ENCODE measurements around the gene GRIFIN.

The GRIFIN gene

GRCh38 chr7:2495418-2496299, 19.5 kb upstream of the GRIFIN start:
- Histone ChIP-seq H3K4me3 (ENCODE audit: low read length) (no peak overlapping the region), H3K4me2 (ENCODE audit: low read length) (no peak overlapping the region), H3K27me3 (ENCODE audit: control insufficient read depth, insufficient read depth, low read length) (peaks cover 30% of the 10 kb centered on the region), H3K9ac (ENCODE audit: low read depth, low read length) (no peak overlapping the region), H3K9me3 (replicated peaks; ENCODE audit: low read length) (no peaks in the 10 kb centered on the region), H3K36me3 (ENCODE audit: insufficient read depth, low read length) (no peaks in the 10 kb centered on the region), H3K4me1 (ENCODE audit: control insufficient read depth, insufficient read depth, low read length) (peaks cover 6% of the 10 kb centered on the region)

DNA sequence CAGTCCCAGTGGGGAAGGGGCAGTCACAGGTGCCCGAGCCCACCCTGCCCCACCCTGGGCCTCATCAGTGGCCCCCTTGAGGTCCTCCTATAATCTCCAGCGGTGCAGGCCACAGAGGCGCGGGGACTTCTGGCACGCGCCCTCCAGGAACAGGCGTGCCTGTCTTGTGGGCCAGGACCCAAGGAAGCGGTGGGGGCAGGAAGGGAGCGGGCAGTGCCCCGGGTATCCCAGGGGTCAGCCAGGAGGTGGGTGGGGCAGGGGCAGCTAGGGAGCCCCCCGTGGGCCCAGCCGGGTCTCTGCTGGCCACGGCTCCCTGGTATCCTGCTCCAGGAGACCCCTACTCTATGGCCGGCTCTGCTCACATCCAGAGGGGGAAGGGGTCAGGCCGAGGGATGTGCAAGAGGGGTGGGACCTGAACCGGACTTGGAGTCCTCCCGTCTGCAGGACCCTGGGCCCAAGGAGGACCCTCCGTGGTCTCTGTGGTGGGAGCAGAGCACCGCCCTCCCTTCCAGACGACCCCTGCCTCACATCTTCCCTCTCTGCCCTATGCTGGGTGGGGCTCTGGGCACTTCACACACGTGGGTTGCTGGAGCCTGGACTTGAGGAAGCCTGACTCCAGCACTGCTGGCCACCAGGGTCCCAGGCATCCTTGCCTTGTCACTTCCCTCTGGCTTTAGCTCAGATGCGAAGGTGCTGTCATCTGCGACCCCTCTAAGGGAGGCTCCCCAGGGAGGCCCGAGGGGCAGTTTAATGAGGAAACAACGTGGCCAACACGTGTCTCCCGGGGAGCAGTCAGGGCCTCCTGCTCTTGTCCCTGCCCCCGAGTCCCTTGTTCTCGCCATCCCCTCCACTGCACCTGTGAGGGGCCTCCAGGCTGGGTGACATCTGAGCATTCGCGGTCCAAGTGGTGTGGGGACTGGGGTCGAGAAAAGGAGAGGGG, 18.3 kb upstream of the GRIFIN start:
- no peak overlapping the region for H3K4me2 ChIP-seq (ENCODE audit: low read length)
- peaks cover 6% of the 10 kb centered on the region for H3K4me1 ChIP-seq (ENCODE audit: control insufficient read depth, insufficient read depth, low read length)
- H3K36me3 ChIP-seq (ENCODE audit: insufficient read depth, low read length) = no peaks in the 10 kb centered on the region
- H3K9me3 ChIP-seq (replicated peaks; ENCODE audit: low read length) = no peaks in the 10 kb centered on the region
- H3K4me3 ChIP-seq (ENCODE audit: low read length) = no peak overlapping the region
- peaks cover 30% of the 10 kb centered on the region for H3K27me3 ChIP-seq (ENCODE audit: control insufficient read depth, insufficient read depth, low read length)
- no peak overlapping the region for H3K9ac ChIP-seq (ENCODE audit: low read depth, low read length)

GRCh38 chr7:2493205-2494164, 17.3 kb upstream of the GRIFIN start:
- H3K4me3 ChIP-seq (ENCODE audit: low read length) = no peak overlapping the region
- H3K36me3 ChIP-seq (ENCODE audit: insufficient read depth, low read length) = no peaks in the 10 kb centered on the region
- no peak overlapping the region for H3K9ac ChIP-seq (ENCODE audit: low read depth, low read length)
- no peaks in the 10 kb centered on the region for H3K9me3 ChIP-seq (replicated peaks; ENCODE audit: low read length)
- H3K27me3 ChIP-seq (ENCODE audit: control insufficient read depth, insufficient read depth, low read length) = peaks cover 26% of the 10 kb centered on the region
- H3K4me2 ChIP-seq (ENCODE audit: low read length) = no peak overlapping the region
- peaks cover 7% of the 10 kb centered on the region for H3K4me1 ChIP-seq (ENCODE audit: control insufficient read depth, insufficient read depth, low read length)

- Histone ChIP-seq H3K4me3 (ENCODE audit: low read length) (no peak overlapping the region), H3K27me3 (ENCODE audit: control insufficient read depth, insufficient read depth, low read length) (peaks cover 14% of the 10 kb centered on the region), H3K4me2 (ENCODE audit: low read length) (no peak overlapping the region), H3K9me3 (replicated peaks; ENCODE audit: low read length) (no peaks in the 10 kb centered on the region), H3K4me1 (ENCODE audit: control insufficient read depth, insufficient read depth, low read length) (peaks cover 20% of the 10 kb centered on the region), H3K36me3 (ENCODE audit: insufficient read depth, low read length) (no peaks in the 10 kb centered on the region), H3K9ac (ENCODE audit: low read depth, low read length) (no peak overlapping the region)
Measured at GRCh38 chr7:2492038-2492437, 15.8 kb upstream of the GRIFIN start.

DNA sequence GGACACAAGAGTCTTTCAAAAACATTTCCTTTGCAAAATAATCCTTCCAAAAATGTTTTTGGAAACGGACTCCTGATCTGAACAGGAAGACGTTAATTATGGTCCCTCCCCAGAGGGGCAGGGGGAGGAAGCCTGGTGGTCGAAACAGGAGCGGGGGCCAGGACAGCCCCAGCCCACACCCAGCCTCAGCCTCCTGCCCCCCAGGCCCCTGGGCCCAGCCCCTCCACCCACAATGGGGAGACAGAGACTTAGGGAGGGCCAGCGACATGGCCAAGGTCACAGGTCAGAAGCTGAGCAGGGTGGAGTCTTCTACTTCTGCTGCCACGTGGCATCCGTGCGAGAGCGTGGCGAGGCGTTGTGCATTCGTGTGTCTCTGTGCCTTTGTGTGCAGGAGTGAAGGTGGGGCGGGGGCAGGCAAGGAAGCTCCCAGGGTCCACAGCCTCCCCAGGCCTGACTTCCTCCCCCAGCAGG, 14.0 kb upstream of the GRIFIN start:
- Histone ChIP-seq H3K4me1 (ENCODE audit: control insufficient read depth, insufficient read depth, low read length) (peaks cover 20% of the 10 kb centered on the region), H3K4me3 (ENCODE audit: low read length) (no peak overlapping the region), H3K36me3 (ENCODE audit: insufficient read depth, low read length) (no peaks in the 10 kb centered on the region), H3K4me2 (ENCODE audit: low read length) (no peak overlapping the region), H3K27me3 (ENCODE audit: control insufficient read depth, insufficient read depth, low read length) (peaks cover 6% of the 10 kb centered on the region), H3K9me3 (replicated peaks; ENCODE audit: low read length) (no peaks in the 10 kb centered on the region), H3K9ac (ENCODE audit: low read depth, low read length) (no peak overlapping the region)

DNA sequence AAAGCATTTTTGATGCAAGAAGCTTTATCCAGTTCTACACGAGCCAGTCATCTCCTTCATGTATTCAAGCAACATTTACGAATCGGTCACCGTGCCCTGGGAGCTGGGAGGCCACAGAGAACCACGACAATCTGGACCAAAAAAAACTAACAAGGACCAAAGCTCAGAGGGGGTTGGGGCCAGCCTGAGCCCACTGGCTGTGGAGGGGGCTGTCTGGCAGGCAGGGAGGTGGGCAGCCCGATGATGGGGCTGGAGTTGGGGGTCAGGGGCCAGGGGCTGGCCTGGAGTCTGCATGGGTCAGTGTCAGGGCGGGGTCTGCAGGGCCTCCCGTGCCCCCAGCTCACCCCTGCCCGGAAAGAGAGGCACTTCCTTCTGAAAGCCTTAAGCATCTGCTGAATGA, 12.5 kb upstream of the GRIFIN start:
- Histone ChIP-seq H3K4me2 (ENCODE audit: low read length) (no peak overlapping the region), H3K9ac (ENCODE audit: low read depth, low read length) (no peak overlapping the region), H3K4me1 (ENCODE audit: control insufficient read depth, insufficient read depth, low read length) (peaks cover 20% of the 10 kb centered on the region), H3K36me3 (ENCODE audit: insufficient read depth, low read length) (no peaks in the 10 kb centered on the region), H3K27me3 (ENCODE audit: control insufficient read depth, insufficient read depth, low read length) (peaks cover 3% of the 10 kb centered on the region), H3K4me3 (ENCODE audit: low read length) (no peak overlapping the region), H3K9me3 (replicated peaks; ENCODE audit: low read length) (no peaks in the 10 kb centered on the region)

DNA sequence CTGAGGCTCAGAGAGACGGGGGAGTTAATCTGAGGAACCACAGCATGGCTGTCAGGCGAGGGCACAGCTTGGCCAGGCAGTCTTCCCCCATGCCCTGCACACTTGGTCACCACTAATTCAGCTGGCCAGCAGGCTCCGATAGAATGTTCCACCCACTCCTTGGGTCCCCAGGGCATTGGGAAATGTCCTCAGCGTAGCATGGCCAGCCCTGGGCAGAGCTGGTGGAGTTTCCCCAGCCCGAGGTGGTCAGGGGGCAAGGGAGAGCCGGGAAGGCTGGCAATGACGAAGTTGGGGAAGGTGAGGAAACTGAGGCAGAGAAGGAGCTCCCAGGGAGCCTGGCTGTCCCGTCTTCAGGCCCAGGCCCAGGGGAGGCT, 12.1 kb upstream of the GRIFIN start:
- peaks cover 3% of the 10 kb centered on the region for H3K27me3 ChIP-seq (ENCODE audit: control insufficient read depth, insufficient read depth, low read length)
- no peaks in the 10 kb centered on the region for H3K9me3 ChIP-seq (replicated peaks; ENCODE audit: low read length)
- no peak overlapping the region for H3K9ac ChIP-seq (ENCODE audit: low read depth, low read length)
- H3K4me2 ChIP-seq (ENCODE audit: low read length) = peak overlapping the region; percentile 39
- no peaks in the 10 kb centered on the region for H3K36me3 ChIP-seq (ENCODE audit: insufficient read depth, low read length)
- H3K4me3 ChIP-seq (ENCODE audit: low read length) = no peak overlapping the region
- H3K4me1 ChIP-seq (ENCODE audit: control insufficient read depth, insufficient read depth, low read length) = peaks cover 17% of the 10 kb centered on the region

- Histone ChIP-seq H3K4me3 (ENCODE audit: low read length) (no peak overlapping the region), H3K4me1 (ENCODE audit: control insufficient read depth, insufficient read depth, low read length) (peaks cover 14% of the 10 kb centered on the region), H3K27me3 (ENCODE audit: control insufficient read depth, insufficient read depth, low read length) (peaks cover 3% of the 10 kb centered on the region), H3K9ac (ENCODE audit: low read depth, low read length) (no peak overlapping the region), H3K4me2 (ENCODE audit: low read length) (peak overlapping the region; percentile 39), H3K9me3 (replicated peaks; ENCODE audit: low read length) (peaks cover 5% of the 10 kb centered on the region), H3K36me3 (ENCODE audit: insufficient read depth, low read length) (no peaks in the 10 kb centered on the region)
Measured at GRCh38 chr7:2487586-2488271, 11.5 kb upstream of the GRIFIN start.

DNA sequence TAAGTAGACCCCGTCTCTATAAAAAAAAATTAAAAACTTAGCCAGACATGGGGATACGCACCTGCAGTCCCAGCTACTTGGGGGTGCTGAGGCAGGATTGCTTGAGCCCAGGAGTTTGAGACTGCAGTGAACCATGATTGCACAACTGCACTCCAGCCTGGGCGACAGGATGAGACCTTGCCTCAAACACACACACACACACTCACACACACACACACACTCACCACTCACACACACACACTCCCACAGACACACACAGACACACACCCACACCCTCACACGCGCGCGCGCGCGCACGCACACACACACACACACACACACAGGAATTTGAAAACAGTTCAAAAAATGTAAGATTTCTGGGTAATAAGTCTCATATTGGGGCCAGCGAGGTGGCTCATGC, 8.7 kb upstream of the GRIFIN start:
- Histone ChIP-seq H3K9me3 (replicated peaks; ENCODE audit: low read length) (peaks cover 6% of the 10 kb centered on the region), H3K36me3 (ENCODE audit: insufficient read depth, low read length) (no peaks in the 10 kb centered on the region), H3K27me3 (ENCODE audit: control insufficient read depth, insufficient read depth, low read length) (peaks cover 6% of the 10 kb centered on the region), H3K4me3 (ENCODE audit: low read length) (no peak overlapping the region), H3K9ac (ENCODE audit: low read depth, low read length) (no peak overlapping the region), H3K4me2 (ENCODE audit: low read length) (no peak overlapping the region), H3K4me1 (ENCODE audit: control insufficient read depth, insufficient read depth, low read length) (peaks cover 15% of the 10 kb centered on the region)

- Histone ChIP-seq H3K4me3 (ENCODE audit: low read length) (no peak overlapping the region), H3K9me3 (replicated peaks; ENCODE audit: low read length) (peaks cover 6% of the 10 kb centered on the region), H3K4me1 (ENCODE audit: control insufficient read depth, insufficient read depth, low read length) (peaks cover 29% of the 10 kb centered on the region), H3K27me3 (ENCODE audit: control insufficient read depth, insufficient read depth, low read length) (peaks cover 11% of the 10 kb centered on the region), H3K9ac (ENCODE audit: low read depth, low read length) (no peak overlapping the region), H3K36me3 (ENCODE audit: insufficient read depth, low read length) (no peaks in the 10 kb centered on the region), H3K4me2 (ENCODE audit: low read length) (no peak overlapping the region)
Measured at GRCh38 chr7:2483494-2483893, 7.3 kb upstream of the GRIFIN start.

Data from skeletal muscle satellite cell (primary cell).